HCT116 (cell line): ENCODE data around the gene FAP. TPM values are rescaled to one million over a fixed set of nuclear protein-coding genes. Genes with fewer than 3 reads are reported as not detected.

Experiments used
- ATAC-seq: fragments of 200-7000 bp; cut with Tn5 transposase; 2 replicates; pipeline ENCODE4 v1.9.1; 2020; ENCODE audit warnings: mild to moderate bottlenecking, moderate library complexity
- BruUV-seq: library from RNA; stranded (reverse); fragments of 400-500 nt; replicated peaks from 2 replicates; lab custom pipeline; 2021; lab: Mats Ljungman, UMichigan
- CTCF ChIA-PET: fragments of 300-600 bp; sonication (Branson Sonifier 250); formaldehyde crosslinking; loops from one replicate; lab custom pipeline; 2021; ENCODE audit warnings: antibody characterized with exemption; lab: Charles Lee
- POLR2A ChIA-PET: fragments of 300-600, 350-600 bp; sonication (Branson Sonifier 250); formaldehyde crosslinking; loops from one replicate; lab custom pipeline; 2021; ENCODE audit warnings: antibody characterized with exemption; lab: Charles Lee
- RAD21 ChIA-PET, 2 experiments: fragments of 300-600 bp; sonication (Branson Sonifier 250); formaldehyde crosslinking; loops; one replicate each; lab custom pipeline; 2023; ENCODE audit warnings: low total read pairs in 2 of 2; ENCODE audit not compliant: uncharacterized antibody in 2 of 2, unreplicated experiment in 2 of 2, low non-redundant PET in 1 of 2; lab: Charles Lee
- DNase-seq: peaks from one replicate; pipeline ENCODE4 v3.0.0-alpha.2; 2010; ENCODE audit warnings: low read depth, low spot score
- H2AFZ ChIP-seq: fragments of 200-600 bp; shearing (Covaris generic), sonication (generic); 2 replicates; pipeline ENCODE4 v1.6.1; 2017; ENCODE audit warnings: low read depth, mixed run types, mixed read lengths, antibody characterized with exemption, low read length; ENCODE audit not compliant: poor library complexity, severe bottlenecking
- H3K27ac ChIP-seq: 2 replicates; pipeline ENCODE4 v1.5.1; 2012; ENCODE audit warnings: low read depth, low read length
- H3K27me3 ChIP-seq: fragments of 200-600 bp; sonication (generic); 2 replicates; pipeline ENCODE4 v1.6.1; 2016; ENCODE audit warnings: mixed run types, low read length, mixed read lengths; ENCODE audit not compliant: insufficient read depth
- H3K36me3 ChIP-seq, 2 experiments: fragments of 200-500 bp in 1 of 2; fragments of 200-600 bp in 1 of 2; sonication (Bioruptor generic) in 1 of 2; sonication (generic) in 1 of 2; 2 replicates each; pipeline versions ENCODE4 v1.5.1 to v1.6.1; 2014 to 2016; ENCODE audit warnings: low read length in 2 of 2, inconsistent platforms in 1 of 2, mixed read lengths in 1 of 2, mixed run types in 1 of 2; ENCODE audit not compliant: insufficient read depth in 2 of 2, control insufficient read depth in 1 of 2
- H3K4me1 ChIP-seq, 2 experiments: fragments of 200-600 bp in 1 of 2; sonication (generic) in 1 of 2; 2 replicates each; pipeline versions ENCODE4 v1.5.1 to v1.6.1; 2012 to 2017; ENCODE audit warnings: low read length in 2 of 2, inconsistent platforms in 1 of 2, mild to moderate bottlenecking in 1 of 2, mixed read lengths in 1 of 2, mixed run types in 1 of 2, moderate library complexity in 1 of 2; ENCODE audit not compliant: insufficient read depth in 2 of 2, control insufficient read depth in 1 of 2
- H3K4me2 ChIP-seq: fragments of 200-600 bp; sonication (generic); 2 replicates; pipeline ENCODE4 v1.6.1; 2017; ENCODE audit warnings: mixed run types, low read length, mixed read lengths
- H3K4me3 ChIP-seq, 2 experiments: fragments of 200-600 bp in 1 of 2; sonication (generic) in 1 of 2; replicated peaks in 1 of 2; 2 replicates each; pipeline ENCODE4 v1.5.1; 2011 to 2016; ENCODE audit warnings: low read length in 2 of 2, control low read depth in 1 of 2, low read depth in 1 of 2, mild to moderate bottlenecking in 1 of 2, mixed read lengths in 1 of 2, mixed run types in 1 of 2
- H3K79me2 ChIP-seq: fragments of 200-600 bp; sonication (generic); 2 replicates; pipeline ENCODE4 v1.6.1; 2017; ENCODE audit warnings: mild to moderate bottlenecking, mixed run types, low read length, moderate library complexity, mixed read lengths; ENCODE audit not compliant: insufficient read depth
- H3K9ac ChIP-seq: fragments of 200-600 bp; sonication (generic); 2 replicates; pipeline ENCODE4 v1.6.1; 2016; ENCODE audit warnings: low read length, mixed read lengths
- H3K9me2 ChIP-seq: fragments of 200-600 bp; sonication (generic), shearing (Covaris generic); 2 replicates; pipeline ENCODE4 v1.6.1; 2017; ENCODE audit warnings: mixed run types, mild to moderate bottlenecking, moderate library complexity; ENCODE audit not compliant: insufficient read depth
- H3K9me3 ChIP-seq, 2 experiments: fragments of 200-500 bp in 1 of 2; fragments of 200-600 bp in 1 of 2; sonication (Bioruptor generic) in 1 of 2; sonication (generic) in 1 of 2; 2 replicates each; pipeline ENCODE4 v1.6.1; 2014 to 2017; ENCODE audit warnings: low read length in 2 of 2, mixed read lengths in 2 of 2, inconsistent platforms in 1 of 2, low read depth in 1 of 2, mild to moderate bottlenecking in 1 of 2, mixed run types in 1 of 2, moderate library complexity in 1 of 2; ENCODE audit not compliant: control insufficient read depth in 1 of 2, insufficient read depth in 1 of 2
- H4K20me1 ChIP-seq: fragments of 200-600 bp; sonication (generic), shearing (Covaris generic); 2 replicates; pipeline ENCODE4 v1.6.1; 2017; ENCODE audit warnings: mixed run types, mild to moderate bottlenecking, moderate library complexity; ENCODE audit not compliant: insufficient read depth
- ATF3 ChIP-seq: IDR thresholded peaks from 2 replicates; pipeline ENCODE4 v1.6.1; 2012
- CBX3 ChIP-seq: IDR thresholded peaks from 2 replicates; pipeline ENCODE4 v1.6.1; 2012; ENCODE audit warnings: low read depth
- CEBPB ChIP-seq: IDR thresholded peaks from 2 replicates; pipeline ENCODE4 v1.6.1; 2012; ENCODE audit warnings: low read depth
- EZH2 ChIP-seq: fragments of 200-600 bp; sonication (generic); IDR thresholded peaks from 2 replicates; pipeline ENCODE4 v1.6.1; 2017; ENCODE audit warnings: antibody characterized with exemption, mixed run types
- FOSL1 ChIP-seq: IDR thresholded peaks from 2 replicates; pipeline ENCODE4 v1.6.1; 2012; ENCODE audit warnings: low read depth
- JUND ChIP-seq: IDR thresholded peaks from 2 replicates; pipeline ENCODE4 v1.6.1; 2012
- RAD21 ChIP-seq: IDR thresholded peaks from 2 replicates; pipeline ENCODE4 v1.6.1; 2012; ENCODE audit warnings: low read depth, mild to moderate bottlenecking
- TCF7L2 ChIP-seq: IDR thresholded peaks from 2 replicates; pipeline ENCODE4 v1.7.0; 2011; ENCODE audit warnings: borderline replicate concordance, inconsistent platforms; ENCODE audit not compliant: insufficient read depth, insufficient read length; ENCODE audit errors: extremely low read depth
- ZBTB33 ChIP-seq: IDR thresholded peaks from 2 replicates; pipeline ENCODE4 v1.6.1; 2011; ENCODE audit warnings: mild to moderate bottlenecking, low read length, moderate library complexity; ENCODE audit not compliant: insufficient replicate concordance; ENCODE audit errors: extremely low read depth
- intact Hi-C: fragments of 100-400 bp; cut with micrococcal nuclease; formaldehyde crosslinking; loops from 2 replicates; pipeline ENCODE4 v1.10.0; 2022
- total RNA-seq: library from RNA; stranded (reverse); gene quantifications from one replicate; pipeline ENCODE4 v1.2.1, GENCODE V29; 2021; ENCODE audit not compliant: unreplicated experiment

The FAP gene
- total RNA-seq, 1 experiment from 2014 or later = not detected

GRCh38 chr2:162232671-162233070 lies 10.6 kb downstream of the FAP start:
- Histone ChIP-seq H3K4me1 (no peaks in the 10 kb centered on the region), H3K27ac (no peak overlapping the region), H2AFZ (no peak overlapping the region), H3K9me2 (0 out of 2 replicates have a peak, but pooled peaks cover 4% of the 10 kb centered on the region), H3K27me3 (no peaks in the 10 kb centered on the region), H3K79me2 (no peaks in the 10 kb centered on the region), H4K20me1 (no peaks in the 10 kb centered on the region), H3K4me3 (no peak overlapping the region), H3K36me3 (no peaks in the 10 kb centered on the region), H3K9me3 (no peaks in the 10 kb centered on the region), H3K9ac (no peak overlapping the region), H3K4me2 (no peak overlapping the region)
- CTCF ChIA-PET = interaction anchor here (0.9 to 4.3 kb wide), 3 partner anchors 13 to 71 kb away, joined by 3 to 25 read pairs (median 4); no protein-coding TSS in a partner anchor
- RAD21 ChIA-PET = no interaction called here
- POLR2A ChIA-PET = no interaction called here
- TF ChIP-seq TCF7L2 (no peak), RAD21 (no peak), ATF3 (no peak), JUND (no peak), CEBPB (no peak), EZH2 (no peak), ZBTB33 (no peak), FOSL1 (no peak), CBX3 (no peak)
- BruUV-seq = no TSS peak
- no peak for DNase-seq
- intact Hi-C loops = no loop called here
- no peak for ATAC-seq
